HepG2 (cell line): ENCODE results near the gene NEDD4L. TPM values are rescaled to one million over a fixed set of nuclear protein-coding genes. Genes with fewer than 3 reads are reported as not detected.

Source experiments
- ATAC-seq: fragments of 200-7000 bp; cut with Tn5 transposase; 3 replicates; pipeline ENCODE4 v1.9.1; 2020; ENCODE audit warnings: mild to moderate bottlenecking, moderate library complexity
- BruUV-seq: library from RNA; stranded (reverse); fragments of 400-500 nt; replicated peaks from 2 replicates; lab custom pipeline; 2021; lab: Mats Ljungman, UMichigan
- CTCF ChIA-PET: fragments of 300-600 bp; formaldehyde crosslinking; extraction: SDS; loops from one replicate; lab custom pipeline; 2021; ENCODE audit warnings: low total read pairs, inconsistent platforms, low intra/inter-chr PET ratio; lab: Yijun Ruan, JAX
- POLR2A ChIA-PET: fragments of 350-600 bp; sonication (Branson Sonifier 250); formaldehyde crosslinking; loops from one replicate; lab custom pipeline; 2020; ENCODE audit warnings: antibody characterized with exemption, inconsistent platforms; lab: Yijun Ruan, JAX
- DNase-seq: peaks from one replicate; pipeline ENCODE4 v3.0.0-alpha.2; 2015; ENCODE audit warnings: low spot score
- FAIRE-seq: peaks from 3 replicates; lab custom pipeline; 2011; peaks lifted over from hg19 to GRCh38; lab: Jason Lieb, UNC
- H2AFZ ChIP-seq: one replicate; pipeline ENCODE4 v1.6.1; 2011; ENCODE audit warnings: low read length, inconsistent platforms
- H3K27ac ChIP-seq: fragments of 300-600 bp; 3 replicates; pipeline ENCODE4 v1.8.0; 2011; ENCODE audit warnings: mixed run types, mild to moderate bottlenecking, mixed read lengths, low read length, inconsistent platforms; ENCODE audit not compliant: insufficient read depth; ENCODE audit errors: extremely low read length
- H3K27me3 ChIP-seq, 2 experiments: fragments of 200-600 bp in 1 of 2; 2 replicates in 1 of 2; 3 replicates in 1 of 2; pipeline versions ENCODE4 v1.6.0 to v1.8.0; 2011; ENCODE audit warnings: low read length in 2 of 2, mild to moderate bottlenecking in 2 of 2, moderate library complexity in 2 of 2, inconsistent platforms in 1 of 2; ENCODE audit not compliant: insufficient read depth in 2 of 2, control insufficient read depth in 1 of 2
- H3K36me3 ChIP-seq, 2 experiments: fragments of 200-600 bp in 1 of 2; replicated peaks in 1 of 2; 2 replicates in 1 of 2; 3 replicates in 1 of 2; pipeline versions ENCODE4 v1.5.1 to v1.8.0; 2011; ENCODE audit warnings: low read length in 2 of 2, inconsistent platforms in 1 of 2; ENCODE audit not compliant: insufficient read depth in 2 of 2, control insufficient read depth in 1 of 2
- H3K4me1 ChIP-seq: 2 replicates; pipeline ENCODE4 v1.5.1; 2012; ENCODE audit warnings: low read length, inconsistent platforms; ENCODE audit not compliant: insufficient read depth
- H3K4me2 ChIP-seq: 2 replicates; pipeline ENCODE4 v1.6.0; 2011; ENCODE audit warnings: low read depth, low read length, inconsistent platforms
- H3K4me3 ChIP-seq, 3 experiments: fragments of 200-600 bp in 1 of 3; sonication (generic), shearing (Covaris generic) in 1 of 3; replicated peaks in 1 of 3; 2 replicates each; pipeline ENCODE4 v1.5.1; 2011 to 2016; ENCODE audit warnings: low read length in 3 of 3, inconsistent platforms in 2 of 3, low read depth in 2 of 3, mild to moderate bottlenecking in 2 of 3, control low read depth in 1 of 3, mixed read lengths in 1 of 3; ENCODE audit not compliant: insufficient read depth in 1 of 3
- H3K79me2 ChIP-seq: one replicate; pipeline ENCODE4 v1.6.1; 2011; ENCODE audit warnings: low read length, inconsistent platforms; ENCODE audit not compliant: insufficient read depth
- H3K9ac ChIP-seq: 2 replicates; pipeline ENCODE4 v1.6.0; 2011; ENCODE audit warnings: mild to moderate bottlenecking, low read depth, low read length, inconsistent platforms; ENCODE audit not compliant: insufficient read depth
- H3K9me3 ChIP-seq: 2 replicates; pipeline ENCODE4 v1.5.1; 2012; ENCODE audit warnings: mild to moderate bottlenecking, low read length
- H4K20me1 ChIP-seq: 2 replicates; pipeline ENCODE4 v1.6.0; 2011; ENCODE audit warnings: inconsistent platforms, mild to moderate bottlenecking, low read length, moderate library complexity; ENCODE audit not compliant: insufficient read depth
- FOXC1 ChIP-seq: sonication (generic); formaldehyde crosslinking; IDR thresholded peaks from 2 replicates; pipeline ENCODE4 v1.8.0; 2022; ENCODE audit warnings: mild to moderate bottlenecking, missing genetic modification reagents, borderline replicate concordance
- GRHL1 ChIP-seq: sonication (generic); formaldehyde crosslinking; conservative IDR thresholded peaks from 2 replicates; pipeline ENCODE4 v1.8.0; 2022; ENCODE audit warnings: missing genetic modification reagents
- HHEX ChIP-seq: IDR thresholded peaks from 2 replicates; pipeline ENCODE4 v1.6.1; 2016; ENCODE audit warnings: control low read depth
- MTA1 ChIP-seq: sonication (generic); formaldehyde crosslinking; IDR thresholded peaks from 2 replicates; pipeline ENCODE4 v1.4.0; 2020; ENCODE audit warnings: missing genetic modification reagents, mild to moderate bottlenecking, borderline replicate concordance
- SOX5 ChIP-seq: IDR thresholded peaks from 2 replicates; pipeline ENCODE4 v1.6.1; 2016; ENCODE audit warnings: borderline replicate concordance
- TCF12 ChIP-seq, 2 experiments: fragments of 450-650 bp in 1 of 2; sonication (generic) in 1 of 2; formaldehyde crosslinking in 1 of 2; IDR thresholded peaks; 2 replicates each; pipeline versions ENCODE4 v1.6.1 to v1.8.0; 2017 to 2022; ENCODE audit warnings: antibody characterized with exemption in 1 of 2, mild to moderate bottlenecking in 1 of 2, missing genetic modification reagents in 1 of 2, moderate library complexity in 1 of 2
- TFDP1 ChIP-seq: IDR thresholded peaks from 2 replicates; pipeline ENCODE4 v1.6.1; 2016; ENCODE audit warnings: missing compliant biosample characterization, missing genetic modification reagents, borderline replicate concordance
- YEATS4 ChIP-seq: sonication (generic); formaldehyde crosslinking; IDR thresholded peaks from 2 replicates; pipeline ENCODE4 v1.4.0; 2020; ENCODE audit warnings: missing genetic modification reagents, borderline replicate concordance
- ZFYVE20 ChIP-seq: sonication (generic); formaldehyde crosslinking; IDR thresholded peaks from 2 replicates; pipeline ENCODE4 v1.8.0; 2023; ENCODE audit warnings: low read depth, mild to moderate bottlenecking, moderate library complexity, missing genetic modification reagents, borderline replicate concordance
- ZNF251 ChIP-seq: sonication (generic); formaldehyde crosslinking; IDR thresholded peaks from 2 replicates; pipeline ENCODE4 v1.9.0; 2021; ENCODE audit warnings: mild to moderate bottlenecking, missing genetic modification reagents
- ZNF672 ChIP-seq: sonication (generic); formaldehyde crosslinking; IDR thresholded peaks from 2 replicates; pipeline ENCODE4 v1.8.1; 2022; ENCODE audit warnings: missing genetic modification reagents
- ZNF790 ChIP-seq: sonication (generic); formaldehyde crosslinking; IDR thresholded peaks from 2 replicates; pipeline ENCODE4 v1.8.0; 2022; ENCODE audit warnings: missing genetic modification reagents, mild to moderate bottlenecking, borderline replicate concordance
- ZSCAN12 ChIP-seq: sonication (generic); formaldehyde crosslinking; IDR thresholded peaks from 2 replicates; pipeline ENCODE4 v1.9.0; 2021; ENCODE audit warnings: mild to moderate bottlenecking, missing genetic modification reagents
- WGBS: methylation state at CpG from one replicate; pipeline ENCODE4 v1.1.6; 2017; ENCODE audit warnings: low lambda C conversion rate; 5-methylcytosine and 5-hydroxymethylcytosine counted together
- in situ Hi-C: cut with HindIII; loops from 2 replicates; pipeline ENCODE4 v1.10.0; 2017; ENCODE audit warnings: low pct_unique_long_range_greater_than_20kb; ENCODE audit not compliant: extremely low pct_ligation_motif_present
- intact Hi-C: fragments of 100-400 bp; cut with micrococcal nuclease; formaldehyde crosslinking; loops from one replicate; pipeline ENCODE4 v1.10.0; 2022; ENCODE audit not compliant: unreplicated experiment
- polyA plus RNA-seq, 8 experiments: library from polyadenylated mRNA; depleted of rRNA in 3 of 8; stranded (reverse) in 7 of 8; unstranded in 1 of 8; fragments of >200 nt; fragmentation: Illumina TruSeq in 4 of 8; extraction: Trizol in 4 of 8; gene quantifications; 2 replicates each; pipeline versions ENCODE4 v1.2.1 to v1.2.3, GENCODE V29; 2011 to 2016; ENCODE audit warnings: low read depth in 4 of 8, missing spikeins in 1 of 8, mixed read lengths in 1 of 8; ENCODE audit not compliant: insufficient read depth in 1 of 8
- total RNA-seq, 5 experiments: library from RNA; depleted of rRNA; stranded (reverse); fragments of >200 nt; fragmentation: Illumina TruSeq; extraction: Trizol; gene quantifications; 2 replicates each; pipeline ENCODE4 v1.2.3, GENCODE V29; 2016; ENCODE audit warnings: low read depth in 1 of 5

NEDD4L gene
- total and polyA plus RNA-seq, 2 of the 13 experiments (the other 11 are each of a cell fraction or from before 2014, with no cell fraction given): 168 to 390 TPM

GRCh38 chr18:58100154-58100553, 56.1 kb downstream of the NEDD4L start:
- TF ChIP-seq MTA1 (CRISPR knock-in tag) (no peak), GRHL1 (no peak), ZNF790 (no peak), TFDP1 (no peak), ZNF672 (no peak), ZSCAN12 (CRISPR knock-in tag) (no peak), SOX5 (CRISPR knock-in tag) (no peak), ZFYVE20 (CRISPR knock-in tag) (no peak), YEATS4 (no peak), HHEX (no peak), ZNF251 (CRISPR knock-in tag) (no peak), FOXC1 (CRISPR knock-in tag) (no peak), TCF12 (IDR thresholded peaks at IDR 0.05) (no peak), TCF12 (CRISPR knock-in tag; IDR thresholded peaks at IDR 0.05) (no peak)
- Histone ChIP-seq H3K9ac (no peak overlapping the region), H3K4me3 (no peak overlapping the region), H3K4me1 (peaks cover 65% of the 10 kb centered on the region), H2AFZ (no peak overlapping the region), H4K20me1 (peaks cover 5% of the 10 kb centered on the region; the same call in 1 of the 2 replicates), H3K79me2 (peaks cover 37% of the 10 kb centered on the region), H3K27me3 (no peaks in the 10 kb centered on the region), H3K27ac (no peak overlapping the region), H3K36me3 (no peaks in the 10 kb centered on the region), H3K4me2 (no peak overlapping the region), H3K9me3 (no peaks in the 10 kb centered on the region)
- FAIRE-seq: no peak
- intact Hi-C loops (no loop called here), in situ Hi-C loops (loop anchor here (25.0 kb wide), 1 partner anchor 213 kb away; no protein-coding TSS in a partner anchor)
- ChIA-PET CTCF (no interaction called here), POLR2A (no interaction called here)
- 100% methylated on average over 2 of the region's 3 CpGs for WGBS
- DNase-seq: no peak
- BruUV-seq: no TSS peak
- ATAC-seq: no peak
